Measurements from ENCODE around the gene MICAL2.

The MICAL2 gene

DNA sequence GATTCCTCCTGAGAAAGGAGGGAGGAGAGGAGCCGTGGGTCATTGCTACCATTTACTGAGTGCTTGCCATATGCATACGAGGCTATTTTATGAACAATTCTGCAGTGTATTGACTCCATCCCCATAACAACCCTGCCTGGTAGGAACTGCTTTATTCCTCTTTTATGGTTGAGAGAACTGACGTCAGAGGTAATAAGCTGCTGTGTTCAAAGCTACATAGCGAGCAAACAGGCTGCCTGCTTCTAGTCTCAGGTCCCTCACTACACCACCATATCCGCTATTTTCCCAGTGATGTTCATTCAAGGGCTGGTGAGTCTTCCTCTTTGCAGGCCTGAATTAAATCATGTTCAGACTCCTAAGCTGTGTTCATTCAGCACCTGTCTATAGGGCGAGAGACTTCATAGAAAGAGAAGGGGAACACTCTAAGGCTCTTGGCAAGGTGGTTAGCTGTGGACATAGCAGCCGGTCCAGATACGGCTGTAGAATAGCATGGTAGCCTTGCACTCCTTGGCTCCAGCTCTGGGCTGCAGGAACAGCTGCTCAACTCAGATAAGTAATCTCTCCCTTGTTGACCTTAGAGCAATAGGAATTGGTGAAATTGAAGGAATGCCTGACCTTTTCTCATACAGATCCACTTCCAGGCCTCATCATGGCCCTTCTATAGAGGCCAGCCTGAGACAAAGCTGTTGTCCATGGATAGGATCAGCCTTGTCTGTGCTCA lies 82.6 kb downstream of the MICAL2 start:
- DNase-seq, result no peak

DNA sequence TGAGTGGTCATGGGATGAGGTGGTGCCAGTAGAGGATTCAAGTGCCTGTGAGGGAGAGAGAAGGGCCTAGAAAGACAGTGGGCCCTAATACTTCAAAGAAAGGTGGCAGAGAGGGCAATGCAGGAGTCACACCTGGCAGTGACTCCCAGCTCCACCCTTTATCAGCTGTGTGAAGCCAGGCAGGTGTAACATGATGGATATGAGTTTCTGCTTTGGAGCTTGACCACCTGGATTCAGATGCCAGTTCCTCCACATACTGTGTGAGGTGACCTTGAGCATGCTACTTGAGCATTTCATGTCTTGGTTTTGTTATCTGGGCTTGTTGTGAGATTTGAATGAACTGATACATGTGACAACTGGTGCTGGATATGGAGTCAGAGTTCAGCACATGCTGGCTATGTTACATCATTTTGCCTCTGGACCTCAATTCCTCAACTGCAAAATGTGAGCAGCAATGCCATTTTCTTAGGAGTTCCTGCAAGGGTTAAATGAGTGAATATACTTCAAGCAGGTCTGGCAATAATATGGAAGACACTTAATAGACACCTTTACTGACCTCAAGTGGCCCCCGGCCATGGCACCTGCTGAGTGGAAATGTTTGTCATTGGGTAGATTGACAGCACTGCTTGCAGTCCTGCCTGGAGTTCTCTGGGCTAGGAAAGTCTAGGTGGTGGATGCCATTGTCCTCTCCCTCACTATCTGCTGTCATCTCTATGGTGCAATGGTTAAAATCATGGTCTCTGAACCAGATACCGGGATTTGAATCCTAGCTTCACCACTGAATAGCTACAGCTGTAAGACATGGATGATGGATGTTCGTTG lies 83.3 kb downstream of the MICAL2 start:
- no peak for DNase-seq

- no peak for DNase-seq
These were observed 85.4 kb downstream of the MICAL2 start for GRCh38 chr11:12195768-12196167.

DNA sequence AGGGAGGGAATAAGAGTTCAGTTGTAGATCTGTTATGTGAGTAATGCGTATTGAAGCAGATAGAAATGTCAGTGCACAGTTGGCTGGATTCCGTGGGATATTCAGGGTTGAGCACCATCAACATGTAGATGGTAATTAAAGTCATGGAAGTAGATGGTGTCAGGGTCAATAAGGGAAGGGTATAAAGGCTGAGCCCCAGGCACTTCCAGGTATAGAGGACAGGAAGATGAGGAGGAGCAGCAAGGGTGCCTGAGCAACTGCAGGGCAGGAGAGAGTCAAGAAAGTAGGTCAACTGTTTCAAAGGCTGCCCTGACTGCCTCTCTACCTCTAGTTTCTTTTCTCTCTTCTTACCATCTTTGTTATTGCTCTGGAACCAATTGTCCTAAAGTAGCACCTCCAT lies 85.9 kb downstream of the MICAL2 start:
- DNase-seq, result no peak

DNA sequence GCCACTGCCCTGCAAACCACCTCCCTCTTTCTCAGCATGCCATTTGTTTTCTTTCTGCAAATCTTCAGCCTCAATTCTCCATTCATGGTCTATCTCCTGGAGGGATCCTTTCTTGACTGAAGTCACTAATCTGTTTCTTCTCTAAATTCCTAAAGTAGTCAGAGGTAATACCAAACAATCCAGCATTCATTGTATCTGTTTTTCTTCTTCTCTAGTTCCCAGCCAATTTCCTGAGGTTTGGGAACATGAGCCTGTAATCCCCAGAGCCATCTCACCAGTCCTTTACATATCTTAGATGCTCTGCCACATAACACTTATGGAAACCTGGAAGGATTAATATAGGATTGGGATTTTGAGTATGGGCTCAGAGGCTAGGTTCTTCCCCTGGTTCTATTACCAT lies 86.5 kb downstream of the MICAL2 start:
- DNase-seq, result no peak

- DNase-seq, result no peak
These were observed 88.1 kb downstream of the MICAL2 start for GRCh38 chr11:12198251-12199222.

GRCh38 chr11:12199231-12199948 lies 89.0 kb downstream of the MICAL2 start:
- DNase-seq, result no peak

GRCh38 chr11:12200279-12200990 lies 90.0 kb downstream of the MICAL2 start:
- DNase-seq, result no peak

DNA sequence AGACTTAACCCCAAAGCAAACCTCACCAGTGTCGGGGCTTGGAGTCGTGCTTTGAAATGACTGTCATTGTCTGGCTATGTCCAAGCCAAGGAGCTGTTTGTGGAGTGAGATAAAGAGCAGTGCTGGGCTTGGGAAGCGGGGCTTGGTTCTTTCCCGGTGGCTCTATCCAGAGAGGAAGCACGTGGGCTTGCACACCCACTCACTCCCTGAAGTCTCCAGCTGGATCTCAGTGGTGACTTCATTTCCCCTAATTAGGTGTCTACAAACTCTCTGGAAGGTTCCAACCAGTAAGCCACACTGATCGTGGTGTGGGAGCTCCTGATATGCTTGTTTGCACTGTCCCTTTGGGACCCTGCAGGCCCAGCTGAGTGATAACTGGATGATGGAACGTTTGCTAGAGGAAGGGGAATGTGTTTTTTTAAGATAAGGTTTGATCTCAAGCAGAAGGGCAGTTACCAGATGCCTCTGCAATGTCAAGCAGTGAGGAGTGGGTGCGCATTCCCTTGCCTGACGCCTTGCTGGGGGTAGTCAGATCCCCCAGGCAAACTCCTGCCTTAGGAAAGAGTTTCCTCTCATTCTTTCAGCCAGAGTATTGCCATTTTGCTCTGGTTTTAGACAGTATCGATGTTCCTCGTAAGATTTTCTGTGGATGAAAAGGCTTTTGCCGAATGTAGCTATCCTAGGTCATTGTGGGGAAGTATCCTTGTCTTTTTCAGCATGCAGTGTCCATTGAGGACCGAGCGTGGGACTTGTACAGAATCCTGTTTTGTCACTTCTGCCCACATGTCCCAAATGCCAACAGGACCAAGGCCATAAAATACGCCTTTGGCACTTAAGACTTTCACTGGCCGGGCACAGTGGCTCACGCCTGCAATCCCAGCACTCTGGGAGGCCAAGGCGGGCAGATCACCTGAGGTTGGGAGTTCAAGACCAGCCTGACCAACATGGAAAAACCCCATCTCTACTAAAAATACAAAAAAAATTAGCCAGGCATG lies 90.9 kb downstream of the MICAL2 start:
- DNase-seq, result no peak

GRCh38 chr11:12202661-12203310 lies 92.4 kb downstream of the MICAL2 start:
- DNase-seq, result no peak

GRCh38 chr11:12204506-12204905 lies 94.1 kb downstream of the MICAL2 start:
- no peak for DNase-seq

GRCh38 chr11:12205330-12205729 lies 94.9 kb downstream of the MICAL2 start:
- no peak for DNase-seq

GRCh38 chr11:12206529-12206928 lies 96.1 kb downstream of the MICAL2 start:
- DNase-seq, result no peak

DNA sequence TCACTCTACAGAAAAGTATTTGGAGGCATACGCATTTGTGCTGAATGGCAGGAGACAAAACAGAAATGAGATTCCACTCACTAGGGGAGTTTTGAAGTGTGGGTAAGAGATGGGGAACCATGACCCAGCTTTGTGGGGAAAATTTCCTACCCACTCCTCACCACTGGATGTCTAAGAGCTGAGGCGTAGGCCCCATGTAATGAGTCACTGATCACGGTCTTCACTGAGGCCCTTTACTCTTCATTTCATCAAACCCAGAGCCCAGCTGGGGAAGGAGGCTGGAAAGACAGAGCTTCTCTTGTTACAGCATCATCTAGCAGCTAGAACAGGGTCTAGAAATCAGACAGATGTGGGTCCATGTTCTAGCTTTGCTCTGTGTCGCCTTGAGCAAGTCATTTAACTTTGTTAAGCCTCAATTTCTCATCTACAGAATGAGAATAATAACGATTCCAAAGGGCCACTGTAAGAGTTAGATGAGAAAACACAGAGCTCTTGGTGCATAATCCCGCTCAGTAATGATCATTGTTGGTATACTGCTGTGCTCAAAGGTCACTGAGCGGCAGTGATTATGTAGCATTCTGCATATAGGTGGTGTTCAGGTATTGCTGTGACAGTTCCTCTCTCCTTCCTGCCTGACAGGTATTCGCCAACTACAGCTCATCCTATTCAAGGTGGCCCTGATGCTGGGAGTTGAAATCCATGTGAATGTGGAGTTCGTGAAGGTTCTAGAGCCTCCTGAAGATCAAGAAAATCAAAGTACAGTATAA lies 97.2 kb downstream of the MICAL2 start:
- no peak for DNase-seq

- no peak for DNase-seq
These were observed 98.7 kb downstream of the MICAL2 start for GRCh38 chr11:12209096-12209495.

GRCh38 chr11:12210200-12210599 lies 99.8 kb downstream of the MICAL2 start:
- no peak for DNase-seq

GRCh38 chr11:12211331-12212065 lies 101.1 kb downstream of the MICAL2 start:
- no peak for DNase-seq

DNA sequence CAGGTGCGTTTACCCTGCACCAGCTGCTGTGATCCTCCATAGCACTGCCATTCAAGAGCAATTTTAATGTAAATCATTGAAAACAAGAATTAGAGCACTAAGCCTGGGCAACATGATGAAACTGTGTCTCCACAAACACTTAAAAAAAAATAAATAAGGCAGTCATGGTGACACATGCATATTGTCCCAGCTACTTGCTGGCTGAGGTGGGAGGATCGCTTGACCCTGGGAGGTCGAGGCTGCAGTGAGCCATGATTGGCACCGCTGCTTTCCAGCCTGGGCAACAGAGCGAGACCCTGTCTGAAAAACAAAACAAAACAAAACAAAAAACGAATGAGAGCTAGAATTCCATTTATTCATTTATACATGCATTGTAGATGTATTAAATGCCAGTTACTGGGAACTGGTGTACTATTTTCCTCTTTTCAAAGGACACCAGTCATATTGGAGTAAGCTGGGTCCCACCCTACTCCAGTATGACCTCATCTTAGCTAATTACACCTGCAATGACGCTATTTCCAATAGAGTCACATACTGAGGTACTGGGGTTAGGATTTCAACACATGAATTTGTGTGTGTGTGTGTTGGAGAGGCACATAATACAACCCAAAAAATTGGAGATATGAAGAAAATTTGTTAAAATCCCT lies 101.9 kb downstream of the MICAL2 start:
- DNase-seq, result no peak

All from NCI-H1436 treated with DMSO at 0.1 percent for 48 hours (cell line).